NOMO-1 treated with dmso at 0.1 percent for 144 hours (cell line): ENCODE results near the gene INO80D.
"Not testable (repeated sequence)": the region's sequence is repeated elsewhere in the genome, so short reads cannot be mapped to it uniquely, and the experiment has no call there.

ENCODE experiments used
- DNase-seq: peaks from one replicate; lab custom pipeline; 2025; ENCODE audit not compliant: unreplicated experiment; lab: John Stamatoyannopoulos, UW

The INO80D gene

GRCh38 chr2:205986334-205986733, 99.6 kb downstream of the INO80D start:
- DNase-seq: not testable (repeated sequence)

- no peak for DNase-seq
Observed at GRCh38 chr2:205984381-205984780, 101.6 kb downstream of the INO80D start.

- DNase-seq: no peak
Observed at GRCh38 chr2:205982776-205983327, 103.1 kb downstream of the INO80D start.

- not testable (repeated sequence) for DNase-seq
Observed at GRCh38 chr2:205978728-205979127, 107.2 kb downstream of the INO80D start.

GRCh38 chr2:205977699-205978098, 108.3 kb downstream of the INO80D start:
- DNase-seq: not testable (repeated sequence)

- DNase-seq: not testable (repeated sequence)
Observed at GRCh38 chr2:205976934-205977659, 108.9 kb downstream of the INO80D start.

- DNase-seq: no peak
Observed at GRCh38 chr2:205976120-205976814, 109.7 kb downstream of the INO80D start.

GRCh38 chr2:205975082-205975949, 110.7 kb downstream of the INO80D start:
- DNase-seq: no peak

- no peak for DNase-seq
Observed at GRCh38 chr2:205972113-205972512, 113.9 kb downstream of the INO80D start.

- DNase-seq: no peak
Observed at GRCh38 chr2:205970348-205970747, 115.6 kb downstream of the INO80D start.

- DNase-seq: no peak
Observed at GRCh38 chr2:205969584-205969983, 116.4 kb downstream of the INO80D start.

- peak; percentile 13 for DNase-seq
Observed at GRCh38 chr2:205967391-205968075, 118.4 kb downstream of the INO80D start.

- no peak for DNase-seq
Observed at GRCh38 chr2:205965707-205966106, 120.3 kb downstream of the INO80D start.

GRCh38 chr2:205964111-205964761, 121.7 kb downstream of the INO80D start:
- DNase-seq: no peak

- no peak for DNase-seq
Observed at GRCh38 chr2:205959521-205959920, 126.5 kb downstream of the INO80D start.

- no peak for DNase-seq
Observed at GRCh38 chr2:205957452-205958154, 128.4 kb downstream of the INO80D start.

GRCh38 chr2:205954707-205955106, 131.3 kb downstream of the INO80D start:
- DNase-seq: no peak

- DNase-seq: no peak
Observed at GRCh38 chr2:205952282-205952681, 133.7 kb downstream of the INO80D start.

- no peak for DNase-seq
Observed at GRCh38 chr2:205948883-205949282, 137.1 kb downstream of the INO80D start.

GRCh38 chr2:205948496-205948837, 137.5 kb downstream of the INO80D start:
- no peak for DNase-seq
